GM12872 (cell line): ENCODE results near the gene SLC24A1.

Source experiments
- CTCF ChIP-seq: IDR thresholded peaks from 3 replicates; pipeline ENCODE4 v1.5.1; 2011; ENCODE audit warnings: low read depth, mild to moderate bottlenecking, low read length, moderate library complexity; ENCODE audit not compliant: insufficient read depth

Gene SLC24A1

DNA sequence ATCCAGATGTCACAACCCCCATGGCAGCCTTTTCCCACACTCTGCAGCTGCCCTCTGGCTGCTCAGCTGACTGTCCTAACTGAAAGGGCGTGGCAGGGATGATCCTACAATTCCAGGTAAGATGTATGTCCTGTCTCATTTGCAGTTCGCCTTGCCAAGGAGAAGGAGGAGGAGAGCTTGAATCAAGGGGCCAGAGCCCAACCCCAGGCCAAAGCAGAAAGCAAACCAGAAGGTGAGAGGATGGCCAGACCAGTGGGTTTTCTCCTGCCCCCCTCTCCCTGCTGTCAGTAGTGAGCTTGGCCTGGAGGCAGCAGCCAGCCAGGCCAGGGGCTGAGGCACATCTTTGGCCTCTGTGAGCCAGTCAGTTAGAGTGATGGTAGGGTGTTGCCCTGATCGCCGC is 22.5 kb downstream of the SLC24A1 start:
- TF ChIP-seq CTCF = no peak

GRCh38 chr15:65645392-65645791 is 23.7 kb downstream of the SLC24A1 start:
- no peak for TF ChIP-seq CTCF

DNA sequence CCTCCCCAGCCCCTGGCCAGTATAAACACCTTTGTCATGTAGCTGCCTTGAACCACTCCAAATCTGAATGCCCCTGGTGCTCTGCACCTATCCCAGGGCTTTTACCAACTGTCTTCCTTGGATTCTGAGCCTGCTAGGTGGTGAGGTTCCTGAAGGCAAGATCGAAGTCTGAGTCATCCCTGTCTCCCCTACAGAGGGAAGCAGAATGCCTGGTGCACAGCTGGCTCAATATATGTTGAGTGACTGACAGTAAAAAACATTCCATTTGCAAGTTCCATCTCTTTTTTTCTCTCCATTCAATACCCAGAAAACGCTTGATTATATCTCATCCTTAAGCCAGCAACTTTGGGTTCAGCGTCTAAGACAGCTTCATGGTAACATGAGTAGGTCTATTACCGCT is 24.7 kb downstream of the SLC24A1 start:
- TF ChIP-seq CTCF = no peak

GRCh38 chr15:65650312-65651041 is 28.7 kb downstream of the SLC24A1 start:
- TF ChIP-seq CTCF = no peak

GRCh38 chr15:65651042-65651322 is 29.2 kb downstream of the SLC24A1 start:
- TF ChIP-seq CTCF = no peak

GRCh38 chr15:65651831-65652749 is 30.4 kb downstream of the SLC24A1 start:
- TF ChIP-seq CTCF = no peak

DNA sequence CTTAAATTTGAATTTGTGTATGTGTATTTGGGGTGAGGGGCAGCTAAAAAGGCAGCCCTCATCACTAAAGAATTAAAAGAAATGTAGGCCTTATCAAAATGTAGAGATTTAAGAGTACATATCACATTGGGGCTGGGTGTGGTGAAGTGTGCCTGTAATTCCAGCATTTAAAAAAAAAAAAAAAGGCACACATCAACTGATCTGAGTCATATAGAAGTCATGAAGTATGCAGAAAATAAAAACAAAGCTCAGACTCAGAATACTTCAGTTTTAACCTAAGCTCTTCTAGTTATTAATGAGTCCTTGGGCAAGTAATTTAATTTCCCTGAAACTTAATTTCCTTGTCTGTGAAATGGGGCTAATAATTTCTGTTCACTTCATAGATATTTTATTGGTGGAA is 31.6 kb downstream of the SLC24A1 start:
- no peak for TF ChIP-seq CTCF
